HG02623 (cell line): Measurements from ENCODE around the gene MAP3K6.
"Not testable (repeated sequence)": the region's sequence is repeated elsewhere in the genome, so short reads cannot be mapped to it uniquely, and the experiment has no call there.

Source experiments
- ATAC-seq: cut with Tn5 transposase; IDR thresholded peaks from one replicate; pipeline ENCODE4 v1.9.1; 2021; ENCODE audit warnings: moderate library complexity; ENCODE audit not compliant: unreplicated experiment

MAP3K6 gene

DNA sequence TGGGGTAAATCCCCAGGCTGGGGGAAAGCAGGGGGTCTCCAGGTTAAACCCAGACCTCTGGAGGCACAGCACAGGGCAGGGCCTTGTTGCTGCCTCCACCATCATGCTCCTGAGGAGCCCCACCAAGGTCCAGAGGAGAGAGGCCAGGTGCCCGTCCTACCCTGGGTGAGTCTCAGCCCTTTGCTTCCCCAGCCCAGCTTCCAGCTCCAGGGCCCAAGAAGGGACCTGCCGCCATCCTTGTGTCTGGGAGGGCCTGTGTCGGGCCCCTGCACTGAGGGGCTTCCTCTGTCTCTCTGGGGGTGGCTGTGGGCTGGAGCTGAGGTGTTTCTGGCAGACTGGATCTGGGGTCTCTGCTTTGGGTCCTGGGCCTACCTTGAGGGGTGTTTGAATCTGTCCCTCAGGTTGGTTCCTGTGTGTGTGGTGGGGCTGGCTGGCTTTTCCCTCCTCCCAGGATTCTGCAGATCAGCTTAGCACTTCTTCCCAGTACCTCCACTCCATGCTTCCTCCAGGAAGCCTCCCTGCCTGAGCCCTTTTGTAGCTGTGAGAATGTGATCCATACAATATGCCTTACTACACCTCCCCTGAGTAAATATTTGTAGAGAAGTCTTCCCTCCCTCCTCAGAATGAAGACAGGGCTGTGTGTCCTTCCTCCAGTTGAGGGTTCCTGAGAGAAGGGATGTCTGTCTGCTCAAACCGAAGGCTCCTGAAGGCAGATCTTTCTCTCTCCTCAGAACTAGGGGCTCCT is 31.8 kb upstream of the MAP3K6 start:
- ATAC-seq: no peak

- no peak for ATAC-seq
Measured at GRCh38 chr1:27397749-27398148, 31.0 kb upstream of the MAP3K6 start.

GRCh38 chr1:27397110-27397509 is 30.3 kb upstream of the MAP3K6 start:
- no peak for ATAC-seq

DNA sequence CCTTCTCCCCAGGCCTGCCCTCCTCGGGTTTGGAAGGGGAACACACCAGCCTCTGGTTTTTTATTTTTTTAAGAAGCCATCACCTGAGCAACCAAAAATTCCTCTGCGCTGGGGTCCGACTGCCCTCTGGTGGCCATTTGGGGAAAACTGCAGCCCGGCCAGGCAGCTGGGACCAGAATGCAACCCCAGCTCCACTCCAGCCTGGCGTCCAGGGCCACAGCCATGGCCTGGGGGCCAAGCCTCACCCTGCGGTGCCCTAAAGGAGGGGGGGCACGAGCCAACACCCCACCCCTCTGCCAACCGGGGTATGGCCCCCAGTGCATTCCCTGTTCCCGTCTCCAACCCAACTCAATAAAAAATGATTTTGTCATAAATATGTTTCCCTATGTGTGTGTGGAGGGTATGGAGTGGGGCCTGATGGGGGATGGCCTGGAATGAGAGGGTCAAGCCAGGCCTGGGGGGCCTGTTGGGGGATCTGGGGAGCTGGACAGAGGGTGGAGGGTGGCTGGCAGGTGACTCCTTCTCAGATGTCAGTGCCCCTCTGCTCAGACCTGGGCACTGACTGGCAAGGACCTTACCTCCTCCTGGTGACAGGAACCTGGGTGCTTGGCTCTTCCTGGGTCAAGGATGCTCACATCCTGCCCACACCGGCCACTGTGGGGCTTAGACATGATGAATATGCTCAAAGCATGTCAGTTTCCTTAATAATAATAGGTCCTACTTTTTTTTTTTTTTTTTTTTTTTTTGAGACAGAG is 28.9 kb upstream of the MAP3K6 start:
- ATAC-seq: no peak

DNA sequence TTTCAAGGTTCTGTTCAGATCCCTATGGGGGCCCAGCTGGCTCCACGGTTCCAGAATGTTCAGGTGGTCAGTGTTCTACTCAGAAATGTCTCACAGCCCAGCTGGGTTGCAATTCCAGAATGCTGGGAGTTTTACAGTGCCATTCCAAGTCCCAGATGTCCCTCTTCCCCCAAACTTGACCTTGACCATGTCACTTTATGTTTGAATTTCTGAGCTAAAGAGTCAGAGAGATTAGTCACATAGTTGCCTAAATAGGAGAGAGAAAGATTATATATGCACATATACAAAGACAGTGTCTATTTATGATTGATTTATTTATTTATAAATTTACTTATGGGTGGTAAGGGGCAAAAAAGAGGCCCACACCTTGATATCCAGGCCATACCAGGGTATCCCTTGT is 28.2 kb upstream of the MAP3K6 start:
- ATAC-seq: no peak

DNA sequence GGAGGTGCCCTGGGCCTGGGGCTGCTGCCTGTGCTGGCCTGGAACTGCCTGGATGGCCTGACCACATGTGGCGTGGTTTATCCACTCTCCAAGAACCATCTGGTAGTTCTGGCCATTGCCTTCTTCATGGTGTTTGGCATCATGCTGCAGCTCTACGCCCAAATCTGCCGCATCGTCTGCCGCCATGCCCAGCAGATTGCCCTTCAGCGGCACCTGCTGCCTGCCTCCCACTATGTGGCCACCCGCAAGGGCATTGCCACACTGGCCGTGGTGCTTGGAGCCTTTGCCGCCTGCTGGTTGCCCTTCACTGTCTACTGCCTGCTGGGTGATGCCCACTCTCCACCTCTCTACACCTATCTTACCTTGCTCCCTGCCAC is 27.5 kb upstream of the MAP3K6 start:
- ATAC-seq: no peak

DNA sequence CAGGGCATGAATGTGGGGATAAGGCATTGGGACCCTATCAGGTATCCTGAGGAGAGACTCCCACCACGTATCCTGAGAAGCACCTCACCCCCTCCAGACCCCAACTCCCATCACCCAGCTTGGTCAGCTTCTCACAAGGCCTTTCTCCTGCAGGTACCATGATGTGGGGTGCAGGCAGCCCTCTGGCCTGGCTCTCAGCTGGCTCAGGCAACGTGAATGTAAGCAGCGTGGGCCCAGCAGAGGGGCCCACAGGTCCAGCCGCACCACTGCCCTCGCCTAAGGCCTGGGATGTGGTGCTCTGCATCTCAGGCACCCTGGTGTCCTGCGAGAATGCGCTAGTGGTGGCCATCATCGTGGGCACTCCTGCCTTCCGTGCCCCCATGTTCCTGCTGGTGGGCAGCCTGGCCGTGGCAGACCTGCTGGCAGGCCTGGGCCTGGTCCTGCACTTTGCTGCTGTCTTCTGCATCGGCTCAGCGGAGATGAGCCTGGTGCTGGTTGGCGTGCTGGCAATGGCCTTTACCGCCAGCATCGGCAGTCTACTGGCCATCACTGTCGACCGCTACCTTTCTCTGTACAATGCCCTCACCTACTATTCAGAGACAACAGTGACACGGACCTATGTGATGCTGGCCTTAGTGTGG is 27.0 kb upstream of the MAP3K6 start:
- ATAC-seq: no peak

DNA sequence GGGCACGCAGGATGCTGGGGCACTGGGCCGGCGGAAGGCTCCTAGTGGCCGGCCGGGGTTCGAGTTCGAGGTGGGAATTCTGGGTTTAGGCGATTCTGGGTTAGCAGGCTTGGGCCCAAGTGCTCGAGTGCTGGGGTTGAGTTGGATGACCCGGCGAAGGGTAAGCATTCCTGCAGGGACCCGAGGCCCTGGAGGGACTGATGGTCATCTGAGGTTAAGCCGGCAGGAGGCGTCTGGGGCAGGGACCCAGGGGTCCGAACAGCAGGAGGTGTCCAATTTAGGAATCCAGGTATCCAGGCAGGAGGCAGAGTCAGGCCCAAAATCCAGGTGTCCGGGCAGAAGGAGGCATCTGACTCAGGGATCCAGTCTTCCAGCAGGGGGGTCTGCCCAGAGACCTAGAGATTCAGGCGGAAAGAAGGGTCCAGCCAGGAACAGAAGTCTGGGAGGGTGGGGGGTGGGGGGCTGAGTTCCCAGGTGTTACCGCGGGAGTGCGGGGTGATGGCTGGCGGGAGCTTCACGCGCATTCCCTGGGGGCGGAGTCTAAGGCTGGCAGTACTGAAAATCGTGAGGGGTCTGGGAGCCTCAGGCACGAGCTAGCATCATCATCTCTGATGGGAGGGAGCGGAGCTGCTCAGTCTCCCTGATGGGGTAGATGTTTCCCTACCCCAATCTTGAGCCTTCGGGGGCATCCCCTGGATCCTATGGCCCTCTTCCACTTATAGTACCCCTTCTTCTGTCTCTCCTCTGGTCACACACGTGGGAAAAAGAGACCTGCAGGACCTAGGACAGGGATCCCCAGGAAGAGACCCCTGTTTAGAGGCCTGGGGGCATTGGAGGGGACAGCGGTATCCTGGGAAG is 26.2 kb upstream of the MAP3K6 start:
- ATAC-seq: no peak

DNA sequence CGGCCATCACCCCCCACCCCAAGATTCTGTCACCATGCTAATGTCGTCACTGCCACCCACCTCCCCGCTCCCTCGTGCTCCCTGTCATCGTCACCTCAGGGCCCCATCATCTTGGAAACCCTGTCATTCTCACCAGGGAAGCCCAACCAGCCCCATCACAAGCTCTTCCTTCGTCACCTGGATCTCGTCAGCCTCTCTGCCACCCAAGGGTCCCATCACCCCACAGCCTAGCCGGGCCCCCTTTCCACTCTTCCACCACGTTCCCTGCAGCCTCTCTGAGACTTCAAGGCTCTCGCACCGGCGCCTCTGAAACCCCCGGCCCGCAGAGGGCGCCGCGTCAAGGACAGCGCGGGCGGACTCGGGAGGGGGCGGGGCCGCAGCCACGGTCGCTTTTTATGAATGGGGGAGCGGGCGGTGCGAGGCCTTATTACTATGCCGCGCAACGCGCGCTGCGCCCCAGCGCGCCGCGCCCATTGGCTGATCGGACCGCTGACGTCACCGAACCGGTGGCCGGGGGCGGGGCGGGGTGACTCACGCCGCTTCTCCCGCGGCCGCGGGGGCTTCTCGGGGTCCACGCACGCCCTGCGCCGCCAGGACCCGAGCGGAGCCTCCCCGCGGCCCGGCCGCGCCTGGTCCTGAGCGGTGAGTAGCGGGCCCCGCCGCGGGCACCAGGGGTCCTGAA is 25.5 kb upstream of the MAP3K6 start, which contains the start of gene GPR3:
GPR3 (plus strand) TSS at position 527 of the 682 bp plus-strand sequence. CDS start 1,177 bp downstream, outside the sequence.
- peak; percentile 63 for ATAC-seq

DNA sequence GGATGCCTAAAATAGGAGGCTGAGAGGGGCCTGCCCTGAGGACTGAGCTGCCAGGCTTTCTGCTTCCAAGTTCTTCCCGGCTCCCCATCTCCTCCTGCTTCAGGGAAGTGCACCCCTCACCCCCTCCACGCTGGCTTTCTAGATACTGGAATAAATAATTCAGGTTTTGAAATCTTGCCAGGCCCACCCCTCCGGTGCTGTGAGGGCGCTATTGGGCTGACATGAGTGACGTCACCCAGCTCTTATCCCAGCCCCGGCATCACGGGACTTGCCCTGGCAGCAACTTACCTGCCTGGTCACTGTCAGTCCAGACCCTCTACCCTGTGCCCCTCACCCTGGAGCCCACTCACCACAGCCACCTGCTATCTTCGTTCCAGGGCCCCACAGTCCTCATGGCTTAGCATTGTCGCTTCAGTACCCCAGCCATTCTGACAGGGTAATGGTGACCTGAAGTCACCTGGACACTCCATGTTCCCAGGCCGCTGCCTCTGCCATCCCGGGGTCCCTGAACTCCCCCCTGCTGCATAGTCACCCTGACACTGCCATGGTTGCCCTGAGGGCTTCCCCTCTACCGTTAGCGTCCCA is 24.8 kb upstream of the MAP3K6 start:
- no peak for ATAC-seq

DNA sequence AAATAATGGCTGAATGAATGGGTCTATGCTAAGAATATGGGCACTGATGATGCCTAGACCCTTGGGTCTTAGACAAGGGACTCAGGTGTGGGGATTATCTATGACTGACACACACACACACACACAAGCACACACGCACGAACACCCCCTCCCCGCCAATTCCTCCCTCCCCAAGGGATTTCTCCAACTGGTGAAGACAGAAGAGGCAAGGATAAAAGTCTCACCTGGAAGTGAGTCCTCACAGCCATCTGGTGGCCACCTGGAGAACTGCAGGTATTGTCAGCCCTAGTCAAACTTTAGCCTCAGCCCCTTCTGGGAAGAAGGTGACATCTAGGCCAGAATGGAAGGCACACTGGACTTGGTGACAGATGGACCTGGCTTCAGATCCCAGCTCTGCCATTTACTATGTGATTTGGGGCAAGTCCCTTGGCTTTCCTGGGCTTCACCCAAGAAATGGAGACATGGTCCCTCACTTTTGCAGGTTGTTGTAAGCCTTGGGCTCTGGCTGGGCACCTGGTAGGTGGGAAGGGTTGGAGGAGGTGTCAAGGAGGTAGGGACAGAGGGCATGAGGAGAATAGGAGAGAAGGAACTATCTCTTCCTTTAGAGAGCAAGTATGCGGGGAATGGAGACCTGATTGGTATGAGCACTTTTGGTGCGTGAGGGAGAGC is 21.7 kb upstream of the MAP3K6 start:
- ATAC-seq: no peak

DNA sequence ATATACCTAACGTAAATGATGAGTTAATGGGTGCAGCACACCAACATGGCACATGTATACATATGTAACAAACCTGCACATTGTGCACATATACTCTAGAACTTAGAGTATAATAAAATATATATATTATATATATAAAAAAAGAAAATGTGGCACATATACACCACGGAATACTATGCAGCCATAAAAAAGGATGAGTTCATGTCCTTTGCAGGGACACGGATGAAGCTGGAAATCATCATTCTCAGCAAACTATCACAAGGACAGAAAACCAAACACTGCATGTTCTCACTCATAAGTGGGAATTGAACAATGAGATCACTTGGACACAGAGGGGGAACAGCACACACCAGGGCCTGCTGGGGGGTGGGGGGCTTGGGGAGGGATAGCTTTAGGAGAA is 18.0 kb upstream of the MAP3K6 start:
- not testable (repeated sequence) for ATAC-seq

GRCh38 chr1:27383661-27384060 is 16.9 kb upstream of the MAP3K6 start:
- no peak for ATAC-seq

- ATAC-seq: no peak
Measured at GRCh38 chr1:27383039-27383605, 16.4 kb upstream of the MAP3K6 start, which contains the start of gene CD164L2. Gene CD164L2, minus strand, starts transcription at chr1:27383333. Its CDS starts 94 bp downstream, at chr1:27383239.

- no peak for ATAC-seq
Measured at GRCh38 chr1:27381969-27382762, 15.4 kb upstream of the MAP3K6 start.

DNA sequence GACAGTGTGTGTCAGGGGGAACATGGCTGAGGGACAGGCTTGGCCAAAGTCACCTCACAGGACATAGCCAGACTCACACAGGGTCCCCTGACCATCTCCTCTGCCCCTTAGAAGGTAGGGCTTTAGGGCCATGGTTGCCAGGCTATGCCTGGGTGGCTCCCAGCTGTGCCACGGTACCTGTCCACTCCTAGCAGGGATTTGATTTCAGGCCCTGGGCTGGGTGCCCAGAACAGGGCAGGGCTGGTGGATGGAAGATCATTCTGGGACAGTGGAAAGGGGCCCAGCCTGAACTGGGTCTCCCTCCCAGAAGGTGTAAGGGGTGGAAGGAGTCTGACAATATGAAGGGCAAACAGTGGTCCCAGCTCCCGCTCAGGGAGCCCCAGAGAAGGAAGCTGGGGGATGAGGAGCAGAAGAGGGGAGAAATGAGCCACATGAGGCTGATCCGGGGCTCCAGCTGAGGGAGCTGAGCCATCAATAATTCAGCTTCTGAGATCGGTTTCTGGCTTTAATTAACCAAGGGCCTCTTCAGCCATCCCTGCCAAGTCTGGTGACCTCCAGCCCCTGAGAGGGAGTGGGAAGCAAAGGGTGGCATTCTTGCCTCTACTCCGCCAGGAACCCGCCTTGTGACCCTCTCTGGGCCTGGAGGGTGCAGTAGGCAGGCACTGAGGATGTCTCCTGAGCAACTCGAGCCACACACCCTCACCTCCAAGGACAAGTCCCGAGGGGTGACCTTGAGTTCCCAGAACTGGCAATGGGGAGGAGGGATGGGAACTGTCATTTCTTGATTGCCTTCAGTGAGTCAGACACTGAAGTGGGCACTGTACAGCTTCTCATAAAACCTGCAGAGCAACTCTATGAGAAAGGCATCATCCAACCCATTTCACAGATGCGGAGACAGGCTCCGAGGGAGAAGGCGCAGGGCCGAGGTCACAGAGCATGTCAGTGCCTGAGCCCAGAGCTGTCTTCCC is 14.3 kb upstream of the MAP3K6 start:
- ATAC-seq: no peak

DNA sequence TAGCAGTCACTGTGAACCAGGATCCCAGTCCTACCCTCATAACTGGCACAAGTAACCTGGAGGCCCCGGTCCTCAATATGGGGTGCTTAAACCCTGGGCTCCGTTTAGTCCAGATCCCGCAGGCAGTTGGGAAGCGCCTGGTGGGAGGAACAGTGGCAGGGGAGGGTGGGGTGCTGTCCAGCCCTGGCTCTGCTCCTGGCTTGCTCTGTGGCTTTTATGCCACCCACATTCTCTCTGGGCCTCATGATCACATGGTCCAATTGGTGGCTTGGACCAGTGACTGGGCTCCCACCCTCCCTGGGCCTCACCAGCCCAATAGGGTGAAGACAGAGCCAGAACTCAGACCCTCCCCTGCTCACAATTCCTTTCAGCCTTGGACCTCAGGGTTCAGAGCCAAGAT is 13.5 kb upstream of the MAP3K6 start:
- ATAC-seq: no peak
